ENCODE results near the gene ASPHD1.

The ASPHD1 gene

DNA sequence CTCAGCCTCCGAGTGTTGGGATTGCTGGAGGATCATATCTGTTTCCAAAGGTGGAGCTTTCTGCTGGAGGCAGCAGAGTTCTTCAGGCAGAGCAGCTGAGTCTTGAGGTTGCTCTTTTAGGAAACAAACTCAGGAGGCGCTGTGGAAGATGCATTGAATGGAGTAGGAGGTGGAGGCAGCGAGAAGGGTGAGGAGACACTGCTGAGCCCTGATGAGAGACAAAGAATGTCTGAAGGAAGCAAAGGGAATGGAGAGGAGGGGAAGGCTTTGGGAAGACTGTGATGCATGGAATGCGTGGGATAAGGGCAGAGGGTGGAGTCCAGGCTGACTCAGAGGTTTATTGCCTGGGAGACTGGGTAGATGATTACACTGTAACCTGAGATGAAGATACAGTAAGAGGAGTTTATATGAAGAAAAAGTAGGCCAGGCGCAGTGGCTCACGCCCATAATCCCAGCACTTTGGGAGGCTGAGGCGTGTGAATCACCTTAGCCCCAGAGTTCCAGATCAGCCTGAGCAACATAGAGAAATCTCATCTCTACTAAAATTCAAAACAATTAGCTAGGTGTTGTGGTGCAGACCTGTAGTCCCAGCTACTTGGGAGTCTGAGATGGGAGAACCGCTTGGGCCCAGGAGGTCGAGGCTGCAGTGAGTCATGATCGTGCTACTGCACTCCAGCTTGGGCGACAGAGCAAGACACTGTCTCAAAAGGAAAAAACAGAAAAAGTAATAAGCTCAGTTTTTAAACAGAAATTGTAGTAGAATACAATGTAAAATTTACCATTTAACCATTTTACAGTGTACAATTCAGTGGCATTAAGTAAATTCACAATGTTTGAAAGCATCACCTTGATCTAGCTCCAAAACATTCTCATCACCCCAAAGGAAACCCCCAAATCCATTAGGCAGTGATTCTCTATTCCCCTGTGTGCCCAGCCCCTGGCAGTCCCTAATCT lies 43.8 kb downstream of the ASPHD1 start:
- 54 to 56% methylated on average over 6 to 11 of the region's 11 CpGs for WGBS, 2 experiments (ENCODE audit: insufficient coverage in 2 of 2)
- Histone ChIP-seq H3K4me1 (ENCODE audit: control insufficient read depth, insufficient read depth, low read length, poor library complexity, severe bottlenecking) (no peaks in the 10 kb centered on the region), H3K36me3 (ENCODE audit: control insufficient read depth, insufficient read depth, low read length) (no peaks in the 10 kb centered on the region), H3K9me3 (ENCODE audit: control insufficient read depth, low read length) (peaks cover 7% of the 10 kb centered on the region), H3K4me3 (ENCODE audit: extremely low read depth, insufficient read depth, low read length, poor library complexity, severe bottlenecking) (no peak overlapping the region), H3K27ac (ENCODE audit: low read depth, low read length, severe bottlenecking) (peak overlapping the region; percentile 98)

DNA sequence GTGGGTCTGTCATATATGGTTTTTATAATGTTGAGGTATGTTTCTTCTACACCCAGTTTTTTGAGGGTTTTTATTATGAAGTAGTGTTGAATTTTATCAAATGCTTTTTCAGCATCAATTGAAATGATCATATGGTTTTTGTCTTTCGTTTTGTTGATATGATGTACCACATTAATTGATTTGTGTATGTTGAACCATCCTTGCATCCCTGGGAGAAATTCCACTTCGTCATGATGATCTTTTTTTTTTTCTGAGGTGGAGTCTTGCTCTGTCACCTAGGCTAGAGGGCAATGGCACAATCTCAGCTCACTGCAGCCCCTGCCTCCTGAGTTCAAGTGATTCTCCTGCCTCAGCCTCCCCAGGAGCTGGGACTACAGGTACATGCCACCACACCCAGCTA lies 47.6 kb downstream of the ASPHD1 start:
- WGBS, 2 experiments (ENCODE audit: insufficient coverage in 2 of 2): 83 to 100% methylated on average over 1 to 2 of the region's 2 CpGs
- H3K4me3 ChIP-seq (ENCODE audit: extremely low read depth, insufficient read depth, low read length, poor library complexity, severe bottlenecking): no peak overlapping the region
- no peaks in the 10 kb centered on the region for H3K36me3 ChIP-seq (ENCODE audit: control insufficient read depth, insufficient read depth, low read length)
- no peaks in the 10 kb centered on the region for H3K4me1 ChIP-seq (ENCODE audit: control insufficient read depth, insufficient read depth, low read length, poor library complexity, severe bottlenecking)
- H3K9me3 ChIP-seq (ENCODE audit: control insufficient read depth, low read length): no peaks in the 10 kb centered on the region
- no peak overlapping the region for H3K27ac ChIP-seq (ENCODE audit: low read depth, low read length, severe bottlenecking)

DNA sequence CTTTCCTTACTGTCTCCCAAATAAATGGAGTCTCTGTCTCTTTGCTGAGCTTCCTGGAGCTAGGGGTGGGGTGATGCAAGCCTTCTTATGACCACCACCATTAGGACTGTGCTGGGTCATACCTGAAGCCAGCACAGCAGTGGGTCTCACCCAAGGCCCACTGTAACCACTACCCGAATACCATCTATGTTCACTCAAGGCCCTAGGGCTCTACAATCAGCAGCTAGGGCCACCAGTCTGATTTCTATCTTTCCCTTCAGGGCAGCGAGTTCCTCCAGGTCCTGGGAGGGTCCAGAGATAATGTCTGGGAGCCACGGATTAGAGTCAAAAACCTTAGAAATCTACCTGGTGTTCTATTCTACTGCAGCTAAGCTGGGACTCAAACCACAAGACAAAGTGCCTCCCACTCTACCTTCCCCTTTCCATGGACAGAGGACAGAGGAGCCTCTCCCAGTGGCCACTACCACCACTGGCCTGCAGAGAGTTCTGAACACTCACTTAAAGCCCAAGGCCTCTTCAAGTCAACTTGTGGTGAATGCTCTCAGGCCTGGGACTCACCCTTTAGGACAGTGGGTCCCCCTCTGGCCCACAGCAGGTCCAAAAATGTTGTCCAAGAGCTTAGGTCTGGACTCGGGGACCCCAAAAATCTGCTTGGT lies 50.6 kb downstream of the ASPHD1 start:
- Histone ChIP-seq H3K36me3 (ENCODE audit: control insufficient read depth, insufficient read depth, low read length) (no peaks in the 10 kb centered on the region), H3K4me3 (ENCODE audit: extremely low read depth, insufficient read depth, low read length, poor library complexity, severe bottlenecking) (no peak overlapping the region), H3K9me3 (ENCODE audit: control insufficient read depth, low read length) (no peaks in the 10 kb centered on the region), H3K4me1 (ENCODE audit: control insufficient read depth, insufficient read depth, low read length, poor library complexity, severe bottlenecking) (no peaks in the 10 kb centered on the region), H3K27ac (ENCODE audit: low read depth, low read length, severe bottlenecking) (no peak overlapping the region)
- 92 to 93% methylated on average over 3 to 4 of the region's 4 CpGs for WGBS, 2 experiments (ENCODE audit: insufficient coverage in 2 of 2)

DNA sequence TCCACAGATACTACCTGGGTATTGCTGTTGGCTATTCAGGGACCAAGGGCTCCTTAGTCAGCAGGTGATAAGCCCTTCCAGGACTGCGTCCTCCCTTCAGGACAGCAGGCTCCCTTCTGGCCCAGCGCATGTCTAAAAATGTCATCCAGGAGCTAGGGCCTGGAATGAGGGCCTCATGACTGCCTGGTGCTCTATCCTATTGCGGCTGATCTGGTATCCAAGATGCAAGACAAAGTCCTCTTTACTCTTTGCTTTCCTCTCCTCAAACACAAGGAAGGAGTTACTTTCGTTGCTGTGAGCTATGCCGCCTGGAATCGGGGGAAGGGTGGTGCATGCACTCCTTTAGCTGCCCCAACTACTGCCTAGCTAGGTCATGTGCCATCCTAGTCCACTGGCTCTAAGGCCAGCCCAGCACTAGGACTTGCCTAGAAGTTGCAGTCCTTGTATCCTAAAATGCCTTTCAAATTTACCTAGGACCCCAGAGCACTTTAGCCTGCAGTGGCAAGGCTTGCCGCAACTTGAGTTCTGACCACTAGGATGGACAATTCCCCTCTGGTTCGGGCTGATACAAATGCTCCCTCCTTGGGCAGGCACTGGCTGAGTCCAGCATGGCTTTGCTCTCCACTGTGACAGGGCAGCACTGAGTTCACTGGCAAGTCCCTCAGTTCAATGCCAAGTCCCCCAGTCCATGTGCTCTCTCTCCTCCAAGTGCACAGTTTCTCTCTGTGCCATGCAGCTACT lies 51.5 kb downstream of the ASPHD1 start:
- Histone ChIP-seq H3K4me3 (ENCODE audit: extremely low read depth, insufficient read depth, low read length, poor library complexity, severe bottlenecking) (no peak overlapping the region), H3K4me1 (ENCODE audit: control insufficient read depth, insufficient read depth, low read length, poor library complexity, severe bottlenecking) (no peaks in the 10 kb centered on the region), H3K36me3 (ENCODE audit: control insufficient read depth, insufficient read depth, low read length) (no peaks in the 10 kb centered on the region), H3K9me3 (ENCODE audit: control insufficient read depth, low read length) (no peaks in the 10 kb centered on the region), H3K27ac (ENCODE audit: low read depth, low read length, severe bottlenecking) (no peak overlapping the region)
- 86 to 92% methylated on average over 7 to 8 of the region's 8 CpGs for WGBS, 2 experiments (ENCODE audit: insufficient coverage in 2 of 2)
